H1 (cell line): Measurements from ENCODE around the gene FGD6. TPM values are rescaled to one million over a fixed set of nuclear protein-coding genes. Genes with fewer than 3 reads are reported as not detected.

Experiments
- CTCF ChIA-PET: fragments of 300-600 bp; sonication (Branson Sonifier 250); formaldehyde crosslinking; loops from one replicate; lab custom pipeline; 2021; ENCODE audit not compliant: partially characterized antibody; lab: Charles Lee
- POLR2A ChIA-PET: fragments of 300-600 bp; sonication (Branson Sonifier 250); formaldehyde crosslinking; loops from one replicate; lab custom pipeline; 2021; ENCODE audit warnings: inconsistent platforms; ENCODE audit not compliant: partially characterized antibody; lab: Charles Lee
- DNase-seq, 2 experiments: peaks; one replicate each; pipeline versions ENCODE4 v3.0.0 to v3.0.0-alpha.2; 2010 to 2022; ENCODE audit warnings: low spot score in 2 of 2, low read depth in 1 of 2, mixed read lengths in 1 of 2
- FAIRE-seq: peaks from 2 replicates; lab custom pipeline; 2011; peaks lifted over from hg19 to GRCh38; lab: Jason Lieb, UNC
- H2AFZ ChIP-seq: 2 replicates; pipeline ENCODE4 v1.8.1; 2012; ENCODE audit warnings: low read length, inconsistent platforms
- H2AK5ac ChIP-seq: 2 replicates; pipeline ENCODE4 v1.6.1; 2013; ENCODE audit warnings: low read depth, low read length
- H2BK120ac ChIP-seq: replicated peaks from 2 replicates; pipeline ENCODE3; 2013; ENCODE audit warnings: low read depth, low read length, inconsistent platforms
- H2BK12ac ChIP-seq: 2 replicates; pipeline ENCODE4 v1.6.1; 2013; ENCODE audit warnings: low read depth, low read length
- H2BK15ac ChIP-seq: 2 replicates; pipeline ENCODE4 v1.6.1; 2013; ENCODE audit warnings: low read length
- H2BK20ac ChIP-seq: 2 replicates; pipeline ENCODE4 v1.6.1; 2013; ENCODE audit warnings: low read length
- H2BK5ac ChIP-seq: 2 replicates; pipeline ENCODE4 v1.6.1; 2013; ENCODE audit warnings: low read depth, low read length
- H3K14ac ChIP-seq: 2 replicates; pipeline ENCODE4 v1.6.1; 2013; ENCODE audit warnings: inconsistent platforms; ENCODE audit not compliant: insufficient read length
- H3K18ac ChIP-seq: 2 replicates; pipeline ENCODE4 v1.6.1; 2013; ENCODE audit warnings: low read length; ENCODE audit errors: extremely low read depth
- H3K23ac ChIP-seq: 2 replicates; pipeline ENCODE4 v1.6.1; 2013; ENCODE audit warnings: inconsistent platforms; ENCODE audit not compliant: insufficient read length
- H3K23me2 ChIP-seq: 2 replicates; pipeline ENCODE4 v1.6.1; 2013; ENCODE audit warnings: low read depth, low read length
- H3K27ac ChIP-seq: 2 replicates; pipeline ENCODE4 v1.6.1; 2011; ENCODE audit warnings: low read depth, low read length, inconsistent platforms
- H3K27me3 ChIP-seq, 4 experiments: replicated peaks in 1 of 4; 1 replicate in 1 of 4; 2 replicates in 3 of 4; pipeline versions ENCODE4 v1.6.1 to v1.8.1; 2011 to 2013; ENCODE audit warnings: low read length in 3 of 4, mild to moderate bottlenecking in 3 of 4, inconsistent platforms in 2 of 4, mixed read lengths in 2 of 4, moderate library complexity in 1 of 4; ENCODE audit not compliant: control insufficient read depth in 3 of 4, insufficient read depth in 3 of 4; ENCODE audit errors: extremely low read depth in 1 of 4
- H3K36me3 ChIP-seq, 4 experiments: 2 replicates each; pipeline versions ENCODE4 v1.6.1 to v1.8.1; 2011 to 2013; ENCODE audit warnings: mild to moderate bottlenecking in 4 of 4, low read length in 3 of 4, moderate library complexity in 2 of 4, control low read depth in 1 of 4, inconsistent platforms in 1 of 4; ENCODE audit not compliant: insufficient read depth in 4 of 4, control insufficient read depth in 2 of 4
- H3K4ac ChIP-seq: replicated peaks from 2 replicates; pipeline ENCODE3; 2013; ENCODE audit warnings: low read length, low read depth, mixed read lengths, inconsistent platforms; ENCODE audit not compliant: insufficient read length
- H3K4me1 ChIP-seq, 4 experiments: replicated peaks in 1 of 4; 1 replicate in 1 of 4; 2 replicates in 3 of 4; pipeline versions ENCODE4 v1.6.1 to v1.8.1; 2011 to 2013; ENCODE audit warnings: low read length in 3 of 4, inconsistent platforms in 2 of 4, mixed read lengths in 1 of 4; ENCODE audit not compliant: insufficient read depth in 4 of 4, control insufficient read depth in 3 of 4
- H3K4me2 ChIP-seq, 2 experiments: 2 replicates each; pipeline versions ENCODE4 v1.6.1 to v1.8.1; 2011 to 2013; ENCODE audit warnings: low read depth in 2 of 2, low read length in 2 of 2, control low read depth in 1 of 2, inconsistent platforms in 1 of 2, mild to moderate bottlenecking in 1 of 2; ENCODE audit not compliant: insufficient read depth in 1 of 2
- H3K4me3 ChIP-seq, 4 experiments: fragments of 200-600, 300-600 bp in 1 of 4; sonication (generic), shearing (Covaris generic), sonication (Bioruptor Twin) in 1 of 4; 2 replicates each; pipeline versions ENCODE4 v1.5.1 to v1.8.1; 2011 to 2016; ENCODE audit warnings: low read length in 4 of 4, low read depth in 3 of 4, control low read depth in 2 of 4, inconsistent platforms in 2 of 4, mild to moderate bottlenecking in 2 of 4, mixed read lengths in 1 of 4, moderate library complexity in 1 of 4; ENCODE audit not compliant: insufficient read depth in 2 of 4; ENCODE audit errors: extremely low read depth in 1 of 4
- H3K56ac ChIP-seq: replicated peaks from 2 replicates; pipeline ENCODE3; 2013; ENCODE audit warnings: low read depth, mild to moderate bottlenecking, mixed read lengths, low read length, inconsistent platforms; ENCODE audit not compliant: insufficient read length
- H3K79me1 ChIP-seq: 2 replicates; pipeline ENCODE4 v1.6.1; 2013; ENCODE audit warnings: low read depth, low read length, control low read depth
- H3K79me2 ChIP-seq, 2 experiments: 2 replicates each; pipeline versions ENCODE4 v1.6.1 to v1.8.1; 2012 to 2013; ENCODE audit warnings: low read length in 2 of 2, mild to moderate bottlenecking in 2 of 2, inconsistent platforms in 1 of 2; ENCODE audit not compliant: insufficient read depth in 2 of 2, control insufficient read depth in 1 of 2
- H3K9ac ChIP-seq, 4 experiments: replicated peaks in 1 of 4; 1 replicate in 1 of 4; 2 replicates in 3 of 4; pipeline versions ENCODE4 v1.6.1 to v1.8.1; 2011 to 2013; ENCODE audit warnings: low read depth in 3 of 4, low read length in 3 of 4, control low read depth in 2 of 4, mild to moderate bottlenecking in 2 of 4, moderate library complexity in 2 of 4, inconsistent platforms in 1 of 4; ENCODE audit errors: extremely low read depth in 1 of 4
- H3K9me3 ChIP-seq, 2 experiments: 2 replicates each; pipeline versions ENCODE4 v1.6.1 to v1.8.1; 2012 to 2013; ENCODE audit warnings: mild to moderate bottlenecking in 2 of 2, moderate library complexity in 2 of 2, control low read depth in 1 of 2, inconsistent platforms in 1 of 2, low read depth in 1 of 2, low read length in 1 of 2, mixed read lengths in 1 of 2; ENCODE audit not compliant: insufficient read depth in 2 of 2
- H4K20me1 ChIP-seq, 2 experiments: replicated peaks in 1 of 2; 2 replicates each; pipeline versions ENCODE3 to v1.8.1; 2011 to 2013; ENCODE audit warnings: inconsistent platforms in 2 of 2, low read length in 2 of 2, mild to moderate bottlenecking in 1 of 2; ENCODE audit not compliant: insufficient read depth in 2 of 2, control insufficient read depth in 1 of 2
- H4K5ac ChIP-seq: 2 replicates; pipeline ENCODE4 v1.6.1; 2013; ENCODE audit warnings: low read length, low read depth, mixed read lengths, inconsistent platforms; ENCODE audit not compliant: insufficient read length
- H4K8ac ChIP-seq: 2 replicates; pipeline ENCODE4 v1.8.0; 2013; ENCODE audit warnings: mild to moderate bottlenecking, moderate library complexity, low read length, inconsistent platforms; ENCODE audit not compliant: insufficient read depth; ENCODE audit errors: extremely low read depth
- H4K91ac ChIP-seq: replicated peaks from 2 replicates; pipeline ENCODE3; 2013; ENCODE audit warnings: low read length, mixed read lengths, inconsistent platforms; ENCODE audit not compliant: insufficient read length
- BACH1 ChIP-seq: IDR thresholded peaks from 2 replicates; pipeline ENCODE4 v1.6.1; 2012; ENCODE audit warnings: low read length, improper control_type of control experiment
- BCL11A ChIP-seq, 2 experiments: IDR thresholded peaks; one replicate each; pipeline ENCODE4 v1.6.1; 2011; ENCODE audit warnings: low read depth in 2 of 2, low read length in 2 of 2, mild to moderate bottlenecking in 2 of 2
- KDM4A ChIP-seq: IDR thresholded peaks from one replicate; pipeline ENCODE4 v1.7.1; 2012; ENCODE audit warnings: low read depth, mild to moderate bottlenecking, moderate library complexity, low read length, inconsistent platforms; ENCODE audit not compliant: severe bottlenecking
- RBBP5 ChIP-seq: IDR thresholded peaks from 2 replicates; pipeline ENCODE4 v1.7.1; 2012; ENCODE audit warnings: low read depth, mild to moderate bottlenecking, inconsistent platforms, low read length, moderate library complexity, borderline replicate concordance
- RFX5 ChIP-seq: IDR thresholded peaks from 2 replicates; pipeline ENCODE4 v1.6.1; 2011; ENCODE audit warnings: low read depth, low read length, improper control_type of control experiment, borderline replicate concordance
- SUZ12 ChIP-seq: fragments of 200-600 bp; sonication (generic); IDR thresholded peaks from 2 replicates; pipeline ENCODE4 v1.6.1; 2012; ENCODE audit warnings: mild to moderate bottlenecking, inconsistent platforms, low read length, moderate library complexity, mixed read lengths
- WGBS, 2 experiments: shearing (Covaris generic) in 1 of 2; methylation state at CpG; one replicate each; pipeline versions ENCODE4 v1.1.6 to v1.1.7; 2013 to 2015; ENCODE audit warnings: low lambda C conversion rate in 2 of 2, mixed read lengths in 2 of 2, inconsistent platforms in 1 of 2, low coverage in 1 of 2, missing lambda C conversion rate in 1 of 2; ENCODE audit not compliant: insufficient replicate concordance in 2 of 2, insufficient coverage in 1 of 2, insufficient read length in 1 of 2; ENCODE audit errors: extremely low coverage in 1 of 2, missing lambda C conversion rate in 1 of 2; 5-methylcytosine and 5-hydroxymethylcytosine counted together
- polyA plus RNA-seq, 7 experiments: library from polyadenylated mRNA; depleted of rRNA in 3 of 7; stranded (reverse) in 5 of 7; unstranded in 2 of 7; fragments of >200 nt in 5 of 7; fragments of 200-250 nt in 2 of 7; gene quantifications; 1 replicate in 5 of 7; 2 replicates in 1 of 7; 4 replicates in 1 of 7; pipeline versions ENCODE4 v1.2.1 to v1.2.3, GENCODE V29; 2011 to 2013; ENCODE audit warnings: missing spikeins in 2 of 7, mixed read lengths in 2 of 7
- total RNA-seq: library from RNA; stranded (reverse); fragmentation: NEBNext Ultra II Directional; extraction: Animal tissue kit (Norgen Biotek cat#: 25700); gene quantifications from 2 replicates; pipeline ENCODE4 v1.2.1, GENCODE V29; 2021
- TF ChIP-seq, protein P1 (sequence below): IDR thresholded peaks from 2 replicates; pipeline ENCODE4 v1.6.1; 2012; ENCODE audit warnings: inconsistent platforms
- TF ChIP-seq, protein P2 (sequence below): IDR thresholded peaks from 2 replicates; pipeline ENCODE4 v1.6.1; 2012; ENCODE audit warnings: low read length, inconsistent platforms

The FGD6 gene
- total and polyA plus RNA-seq, 2 of the 8 experiments (the other 6 are each of a cell fraction or from before 2014, with no cell fraction given) = 12.2 to 24.3 TPM

DNA sequence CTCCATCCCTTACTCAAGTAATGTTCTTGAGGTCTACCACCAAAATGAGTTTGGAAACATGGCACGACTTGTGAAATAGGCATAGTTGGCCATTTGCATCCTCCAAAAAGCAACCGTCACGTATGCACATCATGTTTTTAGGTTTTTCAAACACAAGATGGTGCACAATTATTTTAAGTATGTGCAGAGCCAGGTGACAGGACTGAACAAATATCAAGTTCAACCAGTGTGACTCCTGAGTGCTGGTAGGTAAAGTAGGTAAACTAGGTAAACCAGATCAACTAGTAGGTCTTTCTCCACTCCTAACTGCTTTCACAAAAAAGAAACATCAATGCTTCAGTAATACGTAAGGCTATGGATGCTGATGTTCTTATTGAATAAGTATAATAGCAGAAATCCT is 39.1 kb downstream of the FGD6 start:
- TF ChIP-seq BACH1 = no peak
- no peak for TF ChIP-seq BCL11A (IDR thresholded peaks at IDR 0.05; ENCODE audit: low read depth in 2 of 2, low read length in 2 of 2)
- TF ChIP-seq, protein P1, sequence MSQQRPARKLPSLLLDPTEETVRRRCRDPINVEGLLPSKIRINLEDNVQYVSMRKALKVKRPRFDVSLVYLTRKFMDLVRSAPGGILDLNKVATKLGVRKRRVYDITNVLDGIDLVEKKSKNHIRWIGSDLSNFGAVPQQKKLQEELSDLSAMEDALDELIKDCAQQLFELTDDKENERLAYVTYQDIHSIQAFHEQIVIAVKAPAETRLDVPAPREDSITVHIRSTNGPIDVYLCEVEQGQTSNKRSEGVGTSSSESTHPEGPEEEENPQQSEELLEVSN = no peak
- TF ChIP-seq, protein P2, sequence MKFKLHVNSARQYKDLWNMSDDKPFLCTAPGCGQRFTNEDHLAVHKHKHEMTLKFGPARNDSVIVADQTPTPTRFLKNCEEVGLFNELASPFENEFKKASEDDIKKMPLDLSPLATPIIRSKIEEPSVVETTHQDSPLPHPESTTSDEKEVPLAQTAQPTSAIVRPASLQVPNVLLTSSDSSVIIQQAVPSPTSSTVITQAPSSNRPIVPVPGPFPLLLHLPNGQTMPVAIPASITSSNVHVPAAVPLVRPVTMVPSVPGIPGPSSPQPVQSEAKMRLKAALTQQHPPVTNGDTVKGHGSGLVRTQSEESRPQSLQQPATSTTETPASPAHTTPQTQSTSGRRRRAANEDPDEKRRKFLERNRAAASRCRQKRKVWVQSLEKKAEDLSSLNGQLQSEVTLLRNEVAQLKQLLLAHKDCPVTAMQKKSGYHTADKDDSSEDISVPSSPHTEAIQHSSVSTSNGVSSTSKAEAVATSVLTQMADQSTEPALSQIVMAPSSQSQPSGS = no peak
- no peak for TF ChIP-seq KDM4A
- TF ChIP-seq RBBP5 = no peak
- TF ChIP-seq SUZ12 = no peak
- no peak for TF ChIP-seq RFX5
- TF ChIP-seq, all 59 proteins: peak for 0
- no peak overlapping the region for H2BK12ac ChIP-seq
- H3K4me2 ChIP-seq = no peak overlapping the region
- no peaks in the 10 kb centered on the region for H3K9me3 ChIP-seq
- no peak overlapping the region for H3K9ac ChIP-seq
- peaks cover 2% of the 10 kb centered on the region; the same call in 1 of the 2 replicates for H3K79me1 ChIP-seq
- H2BK15ac ChIP-seq = no peak overlapping the region
- POLR2A ChIA-PET = interaction anchor here (0.6 kb wide), 1 partner anchor 14 kb away, joined by 4 read pairs; no protein-coding TSS in a partner anchor
- no peak overlapping the region for H3K4me3 ChIP-seq
- no peaks in the 10 kb centered on the region for H3K23me2 ChIP-seq
- H4K5ac ChIP-seq = no peak overlapping the region
- H3K18ac ChIP-seq = no peak overlapping the region
- H3K14ac ChIP-seq = no peak overlapping the region
- CTCF ChIA-PET = no interaction called here
- no peak overlapping the region for H4K91ac ChIP-seq
- H2BK120ac ChIP-seq = no peak overlapping the region
- no peak overlapping the region for H2BK20ac ChIP-seq
- H2AFZ ChIP-seq = no peak overlapping the region
- H4K20me1 ChIP-seq = no peaks in the 10 kb centered on the region
- no peak for DNase-seq
- H3K23ac ChIP-seq = no peak overlapping the region
- no peaks in the 10 kb centered on the region for H3K36me3 ChIP-seq
- no peaks in the 10 kb centered on the region for H3K27me3 ChIP-seq
- no peak overlapping the region for H2AK5ac ChIP-seq
- no peak overlapping the region for H2BK5ac ChIP-seq
- H4K8ac ChIP-seq = no peak overlapping the region
- H3K4ac ChIP-seq = no peak overlapping the region
- H3K27ac ChIP-seq = no peak overlapping the region
- H3K79me2 ChIP-seq = peaks cover 0 to 16% of the 10 kb centered on the region in 2 experiments; a peak in 2 of 4 replicates
- no peak for FAIRE-seq
- no peak overlapping the region for H3K56ac ChIP-seq
- H3K4me1 ChIP-seq = no peaks in the 10 kb centered on the region; a peak in 1 of 7 replicates
- WGBS, 2 experiments = 82% methylated on average over 4 of the region's 4 CpGs; no CpG with 5 or more reads in 1 of the 2 experiments
